Dermis blood vessel endothelial cell (primary cell): ENCODE results near the gene ANK3. TPM values are rescaled to one million over a fixed set of nuclear protein-coding genes. Genes with fewer than 3 reads are reported as not detected.

ENCODE experiments used
- DNase-seq: peaks from one replicate; pipeline ENCODE4 v3.0.0; 2010
- total RNA-seq: library from RNA; depleted of rRNA; stranded (reverse); fragments of >200 nt; gene quantifications from 2 replicates; pipeline ENCODE4 v1.2.3, GENCODE V29; 2014

Gene ANK3
- total RNA-seq, 1 donor from 2014 or later: 0.85 TPM

DNA sequence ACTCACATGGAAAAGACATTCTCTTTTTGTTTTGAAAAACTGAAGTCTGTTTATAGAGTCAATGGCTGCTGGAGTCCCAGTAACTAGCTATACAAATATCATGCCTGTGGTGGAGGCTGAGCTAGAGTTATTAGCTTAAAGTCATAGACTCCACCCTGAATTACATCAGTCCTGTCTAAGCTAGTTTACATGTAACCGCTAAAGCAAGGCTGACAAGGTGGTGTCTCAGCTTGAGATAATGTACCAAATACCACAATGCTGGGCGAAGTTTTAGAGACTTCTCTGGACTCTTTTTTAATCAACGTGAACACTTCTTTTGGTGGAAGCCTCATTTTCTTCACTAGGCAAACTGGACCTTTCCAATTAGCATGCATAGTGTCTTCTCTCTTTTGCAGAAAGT, 219.4 kb downstream of the ANK3 start:
- DNase-seq: no peak

DNA sequence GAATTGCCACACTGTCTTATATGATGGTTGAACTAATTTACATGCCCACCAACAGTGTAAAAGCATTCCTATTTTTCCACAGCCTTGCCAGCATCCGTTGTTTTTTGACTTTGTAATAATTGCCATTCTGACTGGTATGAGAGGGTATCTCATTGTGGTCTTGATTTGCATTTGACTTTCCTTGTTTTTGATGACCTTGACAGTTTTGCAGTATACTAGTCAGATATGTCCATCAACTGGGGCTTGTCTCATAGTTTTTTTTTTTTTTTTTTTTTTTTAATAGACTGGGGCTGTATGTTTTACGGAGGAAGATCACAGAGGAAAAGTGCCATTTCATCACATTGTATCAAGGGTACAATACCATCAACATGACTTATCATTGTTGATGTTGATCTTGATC, 220.6 kb downstream of the ANK3 start:
- no peak for DNase-seq

DNA sequence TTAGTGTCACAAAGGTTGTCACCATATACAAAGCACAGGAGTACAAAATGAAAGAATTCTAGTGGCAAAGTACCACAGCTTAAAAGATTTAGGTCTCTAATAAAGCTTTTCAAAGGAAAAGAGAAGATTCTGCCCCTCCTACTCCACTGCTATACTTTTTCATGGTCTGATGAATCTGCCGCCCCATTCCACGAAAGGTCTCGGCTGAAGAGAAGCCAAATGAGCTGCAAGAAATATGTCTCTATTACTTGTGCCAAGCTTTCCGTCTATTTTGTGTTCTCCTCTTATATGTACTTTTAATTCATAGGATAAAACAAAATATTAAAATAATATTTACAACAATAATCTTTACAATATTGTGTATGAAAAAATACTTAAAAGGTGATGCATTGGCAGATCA, 222.6 kb downstream of the ANK3 start:
- DNase-seq: no peak

DNA sequence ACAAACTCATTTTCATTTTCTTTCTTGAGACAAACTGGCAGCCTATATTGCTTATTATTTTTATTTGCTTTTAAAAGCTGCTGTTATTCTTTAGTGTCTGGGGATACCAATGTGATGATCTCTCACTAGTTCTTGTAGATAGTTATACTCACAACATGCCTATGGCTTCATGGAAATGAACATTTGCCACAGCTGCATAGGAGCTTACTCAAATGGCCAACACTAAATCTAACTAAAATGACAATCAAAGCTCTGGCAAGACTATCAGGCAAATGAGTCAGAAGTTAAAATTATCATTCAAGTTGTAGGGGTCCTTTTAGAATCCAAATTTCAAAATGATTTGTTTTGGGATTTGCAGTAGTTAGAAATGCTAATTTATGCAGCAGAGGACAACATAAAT, 225.9 kb downstream of the ANK3 start:
- no peak for DNase-seq

DNA sequence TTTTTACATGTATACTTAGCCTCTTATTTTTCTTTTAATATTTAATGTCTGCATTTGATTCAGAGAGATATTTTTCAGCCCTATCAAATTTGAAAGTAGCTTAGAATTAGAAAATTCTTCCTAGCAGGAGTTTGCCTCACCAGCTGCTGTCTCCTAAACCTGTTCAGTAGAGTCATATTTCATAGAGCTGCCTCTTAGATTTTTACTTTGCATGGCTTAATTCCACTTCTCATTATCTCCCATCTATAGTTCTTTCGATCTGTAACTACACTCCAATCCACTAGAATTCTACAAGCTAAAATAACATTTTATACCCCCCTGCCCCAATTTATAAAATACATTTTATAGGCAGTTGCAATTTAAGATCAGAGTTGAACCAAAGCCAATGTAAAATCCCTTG, 227.0 kb downstream of the ANK3 start:
- DNase-seq: no peak

DNA sequence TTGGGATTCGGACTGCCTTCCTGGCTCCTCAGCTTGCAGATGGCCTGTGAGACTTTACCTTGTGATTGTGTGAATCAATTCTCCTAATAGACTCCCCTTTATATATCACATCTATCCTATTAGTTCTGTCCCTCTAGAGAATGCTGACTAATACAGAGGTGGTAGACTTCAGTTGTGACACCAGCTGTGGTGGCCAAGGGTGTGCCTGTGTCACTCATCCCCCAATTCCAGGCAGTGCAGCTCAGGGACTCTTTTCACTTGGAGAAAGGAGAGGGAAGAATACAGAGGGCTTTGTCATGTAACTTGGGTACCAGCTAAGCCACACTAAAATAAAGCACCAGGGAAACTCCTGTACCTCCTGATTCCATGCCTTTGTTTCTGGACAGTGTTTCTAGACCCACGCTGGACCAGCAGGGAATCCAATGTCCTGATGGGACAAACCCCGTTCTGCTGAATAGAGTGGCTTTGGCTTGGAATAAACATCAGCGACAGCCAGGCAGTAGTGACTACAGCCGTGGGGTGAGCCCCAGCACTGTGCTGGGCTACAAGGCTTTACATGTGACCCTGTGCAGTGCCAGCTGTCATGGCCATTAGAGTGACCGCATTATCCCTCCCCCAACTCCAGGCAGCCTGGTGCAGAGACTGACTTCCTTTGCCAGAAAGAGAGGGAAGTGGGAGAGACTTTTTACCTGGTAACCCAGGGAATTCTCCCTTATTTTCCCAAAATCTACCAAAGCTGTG, 233.6 kb downstream of the ANK3 start:
- DNase-seq: no peak

DNA sequence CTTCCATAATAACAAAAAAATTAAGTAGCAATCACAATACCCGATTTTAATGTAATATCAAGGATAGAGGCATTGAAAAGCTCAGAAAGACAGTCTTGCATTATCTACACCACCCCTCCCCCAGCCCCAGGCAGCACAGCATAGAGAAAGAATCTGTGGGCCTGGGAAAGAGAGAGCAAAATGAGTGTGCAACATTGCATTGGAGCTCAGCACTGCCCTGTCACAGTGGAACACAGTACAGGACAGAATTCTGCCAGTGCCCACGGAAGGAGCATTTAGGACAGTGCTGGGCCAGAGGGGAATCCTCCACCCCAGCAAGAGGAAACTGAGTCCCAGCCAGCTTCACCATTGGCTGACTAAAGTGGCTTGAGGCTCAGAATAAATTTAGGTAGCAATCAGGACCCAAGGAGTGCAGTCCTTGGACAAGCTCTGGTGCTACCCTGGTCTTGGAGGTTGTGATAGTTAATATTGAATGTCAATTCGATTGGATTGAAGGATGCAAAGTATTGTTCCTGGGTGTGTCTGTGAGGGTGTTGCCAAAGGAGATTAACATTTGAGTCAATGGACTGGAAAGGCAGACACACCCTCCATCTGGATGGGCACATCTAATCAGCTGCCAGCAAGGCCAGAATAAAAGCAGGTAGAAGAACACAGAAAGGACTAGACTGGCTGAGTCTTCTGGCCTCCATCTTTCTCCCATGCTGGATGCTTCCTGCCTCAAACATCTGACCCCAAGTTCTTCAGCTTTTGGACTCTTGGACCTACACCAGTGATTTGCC, 234.4 kb downstream of the ANK3 start:
- DNase-seq: no peak

DNA sequence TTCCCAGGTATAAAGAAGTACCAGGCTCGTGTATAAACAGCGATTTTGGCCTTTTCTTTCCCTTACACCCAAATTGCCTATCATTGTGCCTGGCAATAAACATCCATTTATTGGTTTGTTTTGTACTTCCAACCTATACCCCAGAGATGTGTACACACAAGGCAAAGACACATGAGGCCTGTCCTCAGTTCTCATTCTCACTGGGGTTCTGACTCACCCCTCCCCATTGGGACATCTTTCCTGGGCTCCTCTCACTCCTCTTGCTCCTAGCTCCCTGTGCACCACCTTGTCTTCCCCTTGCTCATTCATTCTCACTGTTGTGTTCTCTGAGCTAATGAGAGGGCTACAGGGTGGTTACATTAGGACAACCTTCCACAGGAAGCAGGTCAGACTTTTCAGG, 240.7 kb downstream of the ANK3 start:
- DNase-seq: no peak

DNA sequence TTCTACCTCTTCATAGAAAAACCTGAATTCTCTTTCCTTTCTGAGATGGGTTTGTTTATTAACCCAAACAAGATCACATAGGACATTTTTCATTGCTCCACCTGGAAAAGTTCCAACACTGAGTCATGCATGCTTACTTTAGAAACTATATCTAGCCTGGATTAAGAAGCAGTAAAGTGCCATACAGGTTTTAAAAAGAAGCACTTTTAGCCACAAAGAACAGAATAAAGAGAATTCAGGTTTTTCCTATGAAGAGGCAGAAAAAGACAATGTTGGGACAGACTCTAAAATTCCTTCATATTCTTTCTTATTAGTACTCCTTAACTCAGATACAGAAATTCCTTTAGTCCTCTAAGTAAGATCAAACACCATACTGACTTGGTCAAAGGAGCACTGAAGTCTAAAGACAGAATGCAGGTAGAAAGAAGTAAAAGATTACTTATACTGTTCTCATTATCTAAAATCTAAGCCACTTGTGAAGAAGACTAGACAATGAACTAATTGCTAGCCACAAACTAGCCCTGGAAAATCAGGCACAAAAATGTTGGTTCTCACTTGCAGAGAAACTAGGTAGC, 241.3 kb downstream of the ANK3 start:
- peak; percentile 84 for DNase-seq

DNA sequence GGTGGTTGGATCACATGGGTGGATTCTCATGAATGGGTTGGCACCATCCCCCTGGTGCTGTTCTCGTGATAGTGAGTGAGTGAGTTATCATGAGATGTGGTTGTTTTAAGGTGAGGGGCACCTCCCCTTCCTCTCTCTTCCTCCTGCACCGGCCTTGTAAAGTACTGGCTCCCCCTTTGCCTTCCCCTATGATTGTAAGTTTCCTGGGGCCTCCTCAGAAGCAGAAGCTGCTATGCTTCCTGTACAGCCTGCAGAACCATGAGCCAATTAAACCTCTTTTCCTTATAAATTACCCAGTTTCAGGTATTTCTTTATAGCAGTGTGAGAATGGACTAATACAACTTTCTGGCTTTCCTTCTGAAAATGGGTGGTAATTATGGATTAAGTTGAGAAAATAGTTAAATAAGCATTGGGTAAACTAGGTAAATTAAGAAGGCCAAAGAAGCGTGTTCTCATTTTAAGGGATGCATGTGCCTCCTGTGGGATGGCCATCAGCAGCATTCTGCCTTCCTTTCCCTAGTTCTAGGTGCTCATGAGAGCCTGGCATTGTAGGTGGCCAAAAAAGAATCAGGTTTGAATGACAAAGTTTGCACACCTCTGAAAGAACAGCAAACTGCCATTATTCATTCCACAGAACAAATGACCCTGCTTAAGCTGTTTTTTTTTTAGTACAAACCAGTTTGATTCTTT, 242.0 kb downstream of the ANK3 start:
- no peak for DNase-seq

DNA sequence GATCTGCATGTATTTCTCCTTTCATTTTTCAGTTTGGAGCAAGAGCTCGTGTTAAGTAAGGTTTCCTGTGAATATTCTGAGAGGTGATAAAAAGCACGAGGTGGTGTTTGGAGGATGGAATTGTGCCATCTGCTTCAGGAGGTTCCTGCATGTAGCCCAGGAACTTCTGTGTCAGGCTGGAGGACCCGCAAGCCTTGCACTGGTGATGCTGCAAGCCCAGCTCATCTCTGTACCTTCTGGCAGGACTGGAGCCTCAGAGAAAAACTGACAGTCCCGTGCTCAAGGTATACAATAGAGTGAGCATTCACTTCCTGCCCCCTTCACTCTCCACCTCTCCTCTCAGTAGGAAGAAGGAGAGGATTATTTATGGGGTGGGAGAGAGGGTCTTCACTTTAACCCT, 242.7 kb downstream of the ANK3 start:
- DNase-seq: no peak

DNA sequence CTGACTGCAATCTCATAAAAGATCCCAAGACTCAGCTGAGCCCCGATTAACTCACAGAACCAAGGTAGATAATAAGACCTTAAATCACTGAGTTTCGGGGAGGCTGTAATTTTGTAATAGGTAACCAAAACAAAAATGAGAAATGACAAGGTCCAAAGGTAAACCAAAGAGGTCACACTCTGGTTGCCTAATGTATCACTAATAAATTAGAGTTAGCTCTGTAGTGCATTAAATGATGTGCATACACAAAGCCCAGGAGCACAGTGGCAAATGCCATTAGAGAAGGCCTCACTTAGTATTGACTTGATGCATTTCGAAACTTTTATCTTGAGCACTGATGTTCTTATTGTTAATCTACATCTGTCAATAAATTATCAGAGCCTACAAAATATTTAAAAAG, 245.6 kb downstream of the ANK3 start:
- DNase-seq: no peak

DNA sequence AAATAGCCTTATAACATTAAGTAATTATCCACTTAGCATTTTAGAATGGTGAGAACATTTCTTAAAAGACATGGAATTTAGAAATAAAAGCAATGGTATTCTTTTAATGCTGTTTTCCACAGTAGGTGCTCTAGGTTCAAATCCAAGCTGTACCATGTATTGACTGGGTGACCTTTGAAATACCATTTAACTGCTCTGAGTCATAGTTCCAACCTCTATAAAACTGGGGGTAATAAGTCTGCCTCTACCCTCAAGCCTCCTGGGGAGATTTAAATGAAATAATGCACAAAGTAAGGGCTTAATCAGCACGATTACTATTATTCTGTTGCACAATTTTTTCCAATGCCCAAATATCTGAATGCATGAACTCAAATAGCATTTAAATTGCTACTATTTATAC, 246.9 kb downstream of the ANK3 start:
- DNase-seq: no peak

DNA sequence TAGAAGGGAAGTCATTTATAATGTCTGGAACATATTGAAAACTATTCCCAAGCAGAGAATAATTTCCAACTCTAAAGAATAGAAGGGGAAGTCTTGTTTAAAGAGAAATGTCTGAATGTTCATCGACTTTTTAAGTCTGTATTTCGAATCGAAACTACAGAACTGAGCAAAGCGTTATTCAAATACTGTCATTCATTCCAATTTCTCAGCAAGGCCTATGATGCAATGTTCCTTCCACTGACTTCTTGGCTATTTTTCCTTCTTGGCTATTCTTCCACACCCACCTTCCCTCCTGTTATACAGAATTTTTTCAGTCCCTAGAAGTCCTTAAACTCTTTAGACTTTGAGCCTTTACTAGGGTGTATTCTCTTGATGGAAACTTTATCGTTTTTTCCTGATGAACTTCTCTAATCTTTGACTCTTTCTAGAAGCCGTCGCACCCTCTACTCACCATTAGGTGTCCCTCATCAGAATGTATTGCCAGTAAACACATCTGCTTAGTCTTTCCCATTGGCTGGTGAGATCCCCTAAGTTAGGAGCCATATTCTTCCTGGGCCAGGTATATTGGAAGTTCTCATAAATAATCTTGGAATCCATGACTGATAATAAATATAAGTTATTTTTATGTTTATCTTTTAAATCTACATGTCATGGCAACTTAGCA, 247.6 kb downstream of the ANK3 start:
- no peak for DNase-seq

DNA sequence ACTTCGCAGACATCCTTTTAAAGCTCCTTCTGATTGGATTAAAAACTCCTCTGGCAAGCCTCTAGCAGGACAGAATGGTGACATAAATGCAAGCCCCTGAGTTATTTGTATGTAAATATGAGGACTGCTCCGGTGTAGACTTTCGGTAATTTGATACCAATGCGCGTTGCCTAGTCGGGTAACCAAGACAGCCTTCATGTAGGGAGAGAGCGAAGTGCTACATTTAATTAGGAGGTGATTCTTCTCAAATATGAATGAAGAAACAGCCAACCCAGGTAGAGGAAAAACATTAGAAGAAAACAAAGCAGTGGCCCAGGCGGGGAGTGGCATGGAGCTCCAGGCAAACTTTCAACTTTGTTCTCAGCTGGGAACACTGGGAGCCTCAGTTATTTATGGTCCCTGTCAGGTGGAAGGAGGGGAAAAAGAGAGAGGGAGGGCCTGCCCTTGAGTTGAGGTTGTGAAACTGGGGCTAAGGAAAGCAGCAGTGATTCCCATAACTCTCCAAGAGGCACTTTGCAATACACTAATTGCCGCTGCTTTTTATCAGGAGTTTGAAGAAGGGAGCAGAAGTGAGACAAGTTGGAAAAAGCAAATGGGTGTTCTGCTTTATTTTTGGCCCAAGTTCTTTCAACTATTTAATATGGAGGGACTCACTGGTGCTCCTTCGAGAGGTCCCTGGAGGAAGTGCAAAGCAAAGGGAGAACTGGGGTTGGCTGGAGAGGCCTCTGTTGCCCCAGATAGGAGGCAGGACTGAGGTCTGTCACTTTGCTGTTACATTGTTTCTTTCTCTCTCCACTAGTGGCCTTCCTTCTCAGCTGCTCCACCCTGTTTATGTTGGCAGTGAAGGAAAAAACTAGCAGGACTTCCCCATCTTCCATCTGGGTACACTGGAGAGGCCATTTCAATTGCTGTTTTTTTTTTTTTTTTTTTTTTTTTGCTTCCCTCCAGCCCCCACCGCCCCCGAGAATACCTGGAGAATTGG, 248.7 kb downstream of the ANK3 start:
- peak; percentile 7 for DNase-seq

DNA sequence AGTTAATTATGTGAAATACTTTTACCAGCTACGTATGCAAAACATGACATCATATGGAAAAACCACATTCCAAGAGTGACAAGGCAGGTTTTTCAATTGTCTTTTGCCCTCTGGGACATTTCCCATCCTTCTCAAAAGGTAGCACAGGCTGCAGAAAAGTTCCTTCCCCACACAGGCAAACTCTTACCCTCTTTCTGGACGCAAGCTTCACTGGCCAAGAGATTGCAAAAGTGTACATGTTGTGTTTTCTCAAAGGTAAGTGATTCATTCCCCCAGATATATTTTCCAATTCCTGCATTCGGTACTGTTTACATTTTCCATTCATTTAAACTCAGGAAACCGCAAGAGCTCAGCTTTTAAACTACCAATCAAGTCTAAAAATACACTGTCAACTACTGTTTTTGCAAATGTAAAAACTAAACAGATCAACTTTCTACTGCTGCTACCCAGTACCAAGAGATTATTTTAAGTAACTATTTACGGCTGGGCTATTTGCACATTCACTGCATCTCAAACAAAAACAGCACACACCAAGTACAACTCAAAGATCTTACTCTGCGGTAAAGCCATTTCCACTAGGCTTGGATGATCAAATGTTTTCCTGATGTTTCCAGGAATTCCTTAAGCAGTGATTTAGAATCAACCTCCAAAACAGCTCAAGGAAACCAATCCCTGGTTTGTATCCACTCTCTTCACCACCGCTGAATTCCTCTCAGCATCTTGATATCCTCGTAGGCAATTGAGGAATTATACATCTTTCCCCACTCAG, 249.7 kb downstream of the ANK3 start:
- DNase-seq: peak; percentile 49

DNA sequence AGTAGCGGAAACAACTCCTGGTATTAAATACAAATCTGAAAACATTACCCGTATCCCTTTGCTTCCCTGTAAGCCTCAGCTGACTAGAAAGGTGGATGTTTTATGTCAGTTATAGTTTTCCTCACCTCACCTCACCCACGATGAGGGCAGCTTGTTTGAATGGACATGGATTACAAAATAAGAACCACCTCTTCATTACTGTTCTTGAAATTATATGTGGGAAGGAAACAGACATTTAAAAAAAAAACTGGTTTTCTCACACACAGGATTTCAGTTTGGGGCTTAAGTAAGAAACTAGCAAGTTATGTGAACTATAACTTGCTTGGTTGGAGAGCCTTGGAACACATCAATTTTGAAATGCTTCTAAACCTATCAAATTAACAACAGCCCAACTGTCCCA, 250.4 kb downstream of the ANK3 start:
- DNase-seq: no peak

DNA sequence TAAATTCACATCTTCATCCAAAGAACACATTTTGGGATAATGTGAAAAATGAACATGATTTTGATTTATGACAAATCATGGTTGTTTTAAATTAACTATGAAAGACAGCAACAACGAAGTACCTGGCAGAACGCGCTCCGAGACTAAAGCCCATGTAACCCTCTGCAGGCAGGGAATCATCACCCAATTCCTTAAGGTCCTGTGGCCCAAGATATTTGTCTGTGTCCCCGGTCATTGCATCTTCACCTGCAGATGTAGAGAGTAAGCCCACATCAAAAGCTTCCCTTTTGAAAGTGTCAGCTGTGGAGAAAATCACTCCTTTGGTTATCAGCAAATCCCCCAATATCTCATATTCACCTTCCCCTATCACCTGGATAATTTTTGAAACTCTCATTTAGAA, 250.8 kb downstream of the ANK3 start:
- no peak for DNase-seq

DNA sequence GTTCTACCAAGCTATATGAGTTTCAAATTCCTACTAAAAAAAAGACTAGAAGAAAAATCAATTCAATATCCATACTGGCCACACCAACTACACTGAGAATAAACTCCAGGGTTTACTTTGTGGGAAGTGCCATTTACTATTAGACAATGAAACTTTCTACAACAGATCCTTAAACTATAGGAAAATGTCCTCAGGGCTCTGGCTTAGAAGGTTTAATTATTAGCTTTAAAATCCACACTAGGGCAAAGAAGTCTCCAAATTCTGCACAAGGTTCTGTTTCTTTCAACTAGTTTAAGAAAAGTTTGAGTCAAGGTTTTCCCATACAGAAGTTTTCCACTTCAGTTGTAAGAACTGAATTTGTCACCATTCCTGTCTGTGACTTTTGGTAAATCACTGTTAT, 251.6 kb downstream of the ANK3 start:
- DNase-seq: no peak

DNA sequence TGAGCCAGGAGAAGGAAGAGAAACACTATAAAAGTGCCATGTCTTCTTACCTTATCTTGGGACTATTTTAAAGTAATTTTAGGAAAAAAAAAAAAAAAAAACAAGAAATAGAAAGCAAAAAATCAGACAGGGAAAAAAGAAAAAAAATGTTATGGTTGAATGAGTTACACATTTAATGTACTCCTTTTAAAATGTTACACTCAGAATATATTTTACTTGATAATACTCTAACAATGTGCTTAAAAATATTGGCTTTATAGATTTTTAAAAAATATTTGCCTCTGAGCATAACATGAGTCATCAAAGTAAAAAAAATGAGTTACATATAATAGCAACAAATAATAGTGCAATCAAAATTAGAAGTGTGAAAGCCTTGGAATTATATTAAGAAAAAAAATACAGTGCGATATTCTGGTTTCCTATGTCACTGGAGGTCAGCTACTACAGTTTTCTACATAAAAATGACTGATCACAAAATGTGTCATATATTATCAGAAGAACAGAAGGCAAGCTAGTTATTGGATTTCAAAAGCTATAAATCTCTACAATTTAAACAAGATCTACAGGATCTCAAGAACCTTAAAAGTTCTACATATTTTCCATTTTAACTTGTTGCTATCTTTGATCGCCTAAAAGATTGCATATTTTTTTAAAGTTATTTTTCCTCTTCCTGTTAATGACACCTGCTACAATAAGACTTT, 252.2 kb downstream of the ANK3 start:
- DNase-seq: no peak
